Sigmoid colon (tissue), 4 donors: ENCODE results near the gene TAGLN.

Experiments
- CTCF ChIP-seq, 4 experiments: fragments of 450-650 bp in 3 of 4; fragments of 200-600 bp in 1 of 4; IDR thresholded peaks; one replicate each; pipeline ENCODE4 v1.5.1; 2016 to 2019; ENCODE audit warnings: antibody characterized with exemption in 4 of 4, mild to moderate bottlenecking in 3 of 4, moderate library complexity in 2 of 4
- EP300 ChIP-seq, 4 donors: sonication (generic); formaldehyde crosslinking; IDR thresholded peaks; one replicate each; pipeline ENCODE4 v1.6.1; 2017; ENCODE audit warnings: antibody characterized with exemption in 4 of 4
- POLR2A ChIP-seq, 2 donors: fragments of 450-650 bp; IDR thresholded peaks; one replicate each; pipeline ENCODE4 v1.6.1; 2016; ENCODE audit warnings: antibody characterized with exemption in 2 of 2, mild to moderate bottlenecking in 2 of 2, moderate library complexity in 2 of 2
- POLR2AphosphoS5 ChIP-seq, 4 donors: sonication (generic); formaldehyde crosslinking; IDR thresholded peaks; one replicate each; pipeline ENCODE4 v1.6.1; 2017; ENCODE audit warnings: antibody characterized with exemption in 4 of 4

DNA sequence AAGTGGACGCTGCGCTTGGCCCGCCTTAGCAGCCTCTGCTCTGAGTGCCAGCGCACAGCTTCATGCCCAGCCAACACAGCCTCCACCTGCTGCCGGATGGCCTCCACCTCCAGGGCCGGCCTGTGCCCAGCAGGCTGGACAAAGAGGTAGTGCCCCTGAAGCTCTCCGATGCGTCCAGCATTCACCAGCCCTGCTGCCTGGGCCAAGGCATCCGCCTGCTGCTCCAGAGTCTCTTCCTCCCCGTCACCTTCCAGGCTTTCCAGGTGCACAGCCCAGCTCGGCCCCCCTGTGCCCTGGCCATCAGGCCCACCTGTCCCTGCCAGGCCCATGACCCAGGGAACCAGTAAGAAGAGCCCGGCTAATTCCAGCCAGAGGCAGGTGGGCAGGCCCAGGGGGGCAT, 30.2 kb downstream of the TAGLN start:
- TF ChIP-seq EP300 (IDR thresholded peaks at IDR 0.05) (no peak), CTCF (IDR thresholded peaks at IDR 0.05) (no peak), POLR2A (IDR thresholded peaks at IDR 0.05) (no peak), POLR2AphosphoS5 (IDR thresholded peaks at IDR 0.05) (no peak)
